ENCODE results near the gene GGT1.

GRCh38 chr22:24592851-24593558 lies 10.0 kb upstream of the GGT1 start, which contains the start of gene LRRC75B:
- TF ChIP-seq, protein P1, sequence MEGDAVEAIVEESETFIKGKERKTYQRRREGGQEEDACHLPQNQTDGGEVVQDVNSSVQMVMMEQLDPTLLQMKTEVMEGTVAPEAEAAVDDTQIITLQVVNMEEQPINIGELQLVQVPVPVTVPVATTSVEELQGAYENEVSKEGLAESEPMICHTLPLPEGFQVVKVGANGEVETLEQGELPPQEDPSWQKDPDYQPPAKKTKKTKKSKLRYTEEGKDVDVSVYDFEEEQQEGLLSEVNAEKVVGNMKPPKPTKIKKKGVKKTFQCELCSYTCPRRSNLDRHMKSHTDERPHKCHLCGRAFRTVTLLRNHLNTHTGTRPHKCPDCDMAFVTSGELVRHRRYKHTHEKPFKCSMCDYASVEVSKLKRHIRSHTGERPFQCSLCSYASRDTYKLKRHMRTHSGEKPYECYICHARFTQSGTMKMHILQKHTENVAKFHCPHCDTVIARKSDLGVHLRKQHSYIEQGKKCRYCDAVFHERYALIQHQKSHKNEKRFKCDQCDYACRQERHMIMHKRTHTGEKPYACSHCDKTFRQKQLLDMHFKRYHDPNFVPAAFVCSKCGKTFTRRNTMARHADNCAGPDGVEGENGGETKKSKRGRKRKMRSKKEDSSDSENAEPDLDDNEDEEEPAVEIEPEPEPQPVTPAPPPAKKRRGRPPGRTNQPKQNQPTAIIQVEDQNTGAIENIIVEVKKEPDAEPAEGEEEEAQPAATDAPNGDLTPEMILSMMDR (IDR thresholded peaks at IDR 0.05), result no peak
- TF ChIP-seq POLR2A (IDR thresholded peaks at IDR 0.05), result no peak
